GM19468 (cell line): ENCODE measurements around the gene CUL3.
A peak's percentile ranks its signal among the peaks of the same experiment; 100 is the strongest.
"Not testable (repeated sequence)": the region's sequence is repeated elsewhere in the genome, so short reads cannot be mapped to it uniquely, and the experiment has no call there.

Experiments
- ATAC-seq: cut with Tn5 transposase; IDR thresholded peaks from one replicate; pipeline ENCODE4 v1.9.1; 2021; ENCODE audit warnings: mild to moderate bottlenecking, moderate library complexity, moderate number of reproducible peaks; ENCODE audit not compliant: unreplicated experiment; ENCODE audit errors: extremely low read depth

CUL3 gene

GRCh38 chr2:224585211-224586088, at the start of gene CUL3:
Gene CUL3, minus strand, starts transcription at chr2:224585363. Its CDS starts 354 bp downstream, at chr2:224585009.
- ATAC-seq = peak; percentile 33

GRCh38 chr2:224630659-224631550, 45.7 kb upstream of the CUL3 start:
- ATAC-seq = no peak

GRCh38 chr2:224628416-224628815, 43.3 kb upstream of the CUL3 start:
- no peak for ATAC-seq

GRCh38 chr2:224626735-224627134, 41.6 kb upstream of the CUL3 start:
- ATAC-seq = no peak

- ATAC-seq = no peak
Observed at GRCh38 chr2:224613543-224614286, 28.6 kb upstream of the CUL3 start.

- ATAC-seq = no peak
Observed at GRCh38 chr2:224612578-224612977, 27.4 kb upstream of the CUL3 start.

- no peak for ATAC-seq
Observed at GRCh38 chr2:224611938-224612337, 26.8 kb upstream of the CUL3 start.

- no peak for ATAC-seq
Observed at GRCh38 chr2:224608104-224608503, 22.9 kb upstream of the CUL3 start.

GRCh38 chr2:224603746-224604500, 18.8 kb upstream of the CUL3 start:
- not testable (repeated sequence) for ATAC-seq

GRCh38 chr2:224602778-224603375, 17.7 kb upstream of the CUL3 start:
- ATAC-seq = not testable (repeated sequence)

- ATAC-seq = no peak
Observed at GRCh38 chr2:224601923-224602322, 16.8 kb upstream of the CUL3 start.

GRCh38 chr2:224598678-224599077, 13.5 kb upstream of the CUL3 start:
- no peak for ATAC-seq

- ATAC-seq = no peak
Observed at GRCh38 chr2:224596289-224596688, 11.1 kb upstream of the CUL3 start.

GRCh38 chr2:224595518-224595917, 10.4 kb upstream of the CUL3 start:
- no peak for ATAC-seq

- no peak for ATAC-seq
Observed at GRCh38 chr2:224594840-224595239, 9.7 kb upstream of the CUL3 start.

- ATAC-seq = no peak
Observed at GRCh38 chr2:224591220-224591619, 6.1 kb upstream of the CUL3 start.

- no peak for ATAC-seq
Observed at GRCh38 chr2:224586127-224586695, 1.0 kb upstream of the CUL3 start.

GRCh38 chr2:224584785-224585210, 365 bp downstream of the CUL3 start:
- peak; percentile 22 for ATAC-seq
